ENCODE results near the gene KCNAB2.
A peak's percentile ranks its signal among the peaks of the same experiment; 100 is the strongest.

Gene KCNAB2

GRCh38 chr1:6107409-6108356, 62.0 kb downstream of the KCNAB2 start:
- no peak overlapping the region for H3K9ac ChIP-seq
- H3K27ac ChIP-seq, result no peak overlapping the region
- no peaks in the 10 kb centered on the region for H3K9me3 ChIP-seq (ENCODE audit: control insufficient read depth, low read length)
- H3K4me2 ChIP-seq (ENCODE audit: low read length), result no peak overlapping the region
- no peaks in the 10 kb centered on the region for H3K79me2 ChIP-seq
- H3K4me1 ChIP-seq, result no peaks in the 10 kb centered on the region
- no peak overlapping the region for H2AFZ ChIP-seq
- H3K27me3 ChIP-seq (ENCODE audit: control insufficient read depth, insufficient read depth, low read length), result no peaks in the 10 kb centered on the region
- no peak overlapping the region for H3K4me3 ChIP-seq (ENCODE audit: low read depth, low read length)
- H3K36me3 ChIP-seq (ENCODE audit: control insufficient read depth, insufficient read depth, low read length), result no peaks in the 10 kb centered on the region
- no peak for TF ChIP-seq CTCF (IDR thresholded peaks at IDR 0.05)

- Histone ChIP-seq H3K4me2 (ENCODE audit: low read length) (no peak overlapping the region), H2AFZ (no peak overlapping the region), H3K9ac (no peak overlapping the region), H3K79me2 (no peaks in the 10 kb centered on the region), H3K4me3 (ENCODE audit: low read depth, low read length) (no peak overlapping the region), H3K27ac (no peak overlapping the region), H3K27me3 (ENCODE audit: control insufficient read depth, insufficient read depth, low read length) (no peaks in the 10 kb centered on the region), H3K36me3 (ENCODE audit: control insufficient read depth, insufficient read depth, low read length) (no peaks in the 10 kb centered on the region), H3K9me3 (ENCODE audit: control insufficient read depth, low read length) (no peaks in the 10 kb centered on the region), H3K4me1 (no peaks in the 10 kb centered on the region)
- no peak for TF ChIP-seq CTCF (IDR thresholded peaks at IDR 0.05)
Measured at GRCh38 chr1:6108476-6108875, 62.8 kb downstream of the KCNAB2 start.

- no peak overlapping the region for H3K4me3 ChIP-seq (ENCODE audit: low read depth, low read length)
- H3K9me3 ChIP-seq (ENCODE audit: control insufficient read depth, low read length), result no peaks in the 10 kb centered on the region
- H3K9ac ChIP-seq, result no peak overlapping the region
- H3K4me2 ChIP-seq (ENCODE audit: low read length), result no peak overlapping the region
- H3K79me2 ChIP-seq, result no peaks in the 10 kb centered on the region
- H3K4me1 ChIP-seq, result no peaks in the 10 kb centered on the region
- H3K27ac ChIP-seq, result no peak overlapping the region
- peak; percentile 43 for TF ChIP-seq CTCF (IDR thresholded peaks at IDR 0.05)
- H3K27me3 ChIP-seq (ENCODE audit: control insufficient read depth, insufficient read depth, low read length), result no peaks in the 10 kb centered on the region
- H2AFZ ChIP-seq, result no peak overlapping the region
- no peaks in the 10 kb centered on the region for H3K36me3 ChIP-seq (ENCODE audit: control insufficient read depth, insufficient read depth, low read length)
Measured at GRCh38 chr1:6108937-6109614, 63.4 kb downstream of the KCNAB2 start.

- Histone ChIP-seq H2AFZ (no peak overlapping the region), H3K4me2 (ENCODE audit: low read length) (no peak overlapping the region), H3K79me2 (no peaks in the 10 kb centered on the region), H3K27ac (no peak overlapping the region), H3K4me1 (no peaks in the 10 kb centered on the region), H3K36me3 (ENCODE audit: control insufficient read depth, insufficient read depth, low read length) (no peaks in the 10 kb centered on the region), H3K9me3 (ENCODE audit: control insufficient read depth, low read length) (no peaks in the 10 kb centered on the region), H3K4me3 (ENCODE audit: low read depth, low read length) (no peak overlapping the region), H3K9ac (no peak overlapping the region), H3K27me3 (ENCODE audit: control insufficient read depth, insufficient read depth, low read length) (no peaks in the 10 kb centered on the region)
- no peak for TF ChIP-seq CTCF (IDR thresholded peaks at IDR 0.05)
Measured at GRCh38 chr1:6109688-6110087, 64.0 kb downstream of the KCNAB2 start.

Data from parathyroid adenoma (tissue), 2 donors.